ENCODE results near the gene CLDN15.

The CLDN15 gene

DNA sequence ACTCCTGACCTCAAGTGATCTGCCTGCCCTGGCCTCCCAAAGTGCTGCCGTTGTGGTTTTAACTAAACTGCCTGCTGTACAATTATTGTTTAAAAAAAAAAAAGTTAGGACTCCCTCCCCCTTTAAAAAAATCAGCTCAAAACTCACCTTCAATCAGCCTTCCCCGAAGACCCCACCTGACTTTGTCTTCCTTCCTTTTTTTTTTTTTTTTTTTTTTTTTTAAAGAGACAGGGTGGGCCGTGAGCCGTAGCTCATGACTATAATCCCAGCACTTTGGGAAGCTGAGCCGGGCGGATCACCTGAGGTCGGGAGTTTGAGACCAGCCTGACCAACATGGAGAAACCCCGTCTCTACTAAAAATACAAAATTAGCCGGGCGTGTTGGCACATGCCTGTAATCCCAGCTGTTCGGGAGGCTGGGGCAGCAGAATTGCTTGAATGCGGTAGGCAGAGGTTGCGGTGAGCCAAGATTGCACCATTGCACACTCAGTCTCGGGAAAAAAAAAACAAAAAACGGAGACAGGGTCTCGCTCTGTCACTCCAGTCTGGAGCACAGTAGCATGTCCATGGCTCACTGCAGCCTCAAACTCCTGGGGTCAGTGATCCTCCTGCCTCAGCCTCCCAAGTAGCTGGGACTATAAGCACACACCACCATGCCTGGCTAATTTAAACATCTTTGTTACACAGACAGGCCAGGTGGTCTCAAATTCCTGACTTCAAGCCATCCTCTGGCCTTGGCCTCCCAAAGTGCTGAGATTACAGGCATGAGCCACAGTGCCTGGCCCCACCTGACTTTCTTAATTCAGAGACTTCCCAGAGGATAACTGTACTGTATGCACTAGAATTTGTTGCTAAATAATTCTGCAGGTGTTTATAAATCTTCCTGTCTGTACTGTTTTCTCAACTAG, 4.1 kb upstream of the CLDN15 start:
- no peak for TF ChIP-seq CTCF (IDR thresholded peaks at IDR 0.05; ENCODE audit: low read depth, low read length, missing control alignments)
- in situ Hi-C loops (cut with HindIII; ENCODE audit: low sequenced_read_pairs): no loop called here
- no peak for DNase-seq (ENCODE audit: low read depth)
- H3K4me3 ChIP-seq (ENCODE audit: low read depth, low read length): no peak overlapping the region

- no peak for DNase-seq (ENCODE audit: low read depth)
- TF ChIP-seq CTCF (IDR thresholded peaks at IDR 0.05; ENCODE audit: low read depth, low read length, missing control alignments): no peak
- H3K4me3 ChIP-seq (ENCODE audit: low read depth, low read length): no peak overlapping the region
- in situ Hi-C loops (cut with HindIII; ENCODE audit: low sequenced_read_pairs): no loop called here
Observed at GRCh38 chr7:101241015-101241363, 3.4 kb upstream of the CLDN15 start.

- no peak for TF ChIP-seq CTCF (IDR thresholded peaks at IDR 0.05; ENCODE audit: low read depth, low read length, missing control alignments)
- DNase-seq (ENCODE audit: low read depth): no peak
- no peak overlapping the region for H3K4me3 ChIP-seq (ENCODE audit: low read depth, low read length)
- in situ Hi-C loops (cut with HindIII; ENCODE audit: low sequenced_read_pairs): no loop called here
Observed at GRCh38 chr7:101240226-101241014, 2.8 kb upstream of the CLDN15 start.

GRCh38 chr7:101239951-101240220, 2.3 kb upstream of the CLDN15 start:
- in situ Hi-C loops (cut with HindIII; ENCODE audit: low sequenced_read_pairs): no loop called here
- no peak for TF ChIP-seq CTCF (IDR thresholded peaks at IDR 0.05; ENCODE audit: low read depth, low read length, missing control alignments)
- no peak overlapping the region for H3K4me3 ChIP-seq (ENCODE audit: low read depth, low read length)

GRCh38 chr7:101239191-101239950, 1.8 kb upstream of the CLDN15 start:
- no peak for TF ChIP-seq CTCF (IDR thresholded peaks at IDR 0.05; ENCODE audit: low read depth, low read length, missing control alignments)
- in situ Hi-C loops (cut with HindIII; ENCODE audit: low sequenced_read_pairs): no loop called here
- no peak for DNase-seq (ENCODE audit: low read depth)
- H3K4me3 ChIP-seq (ENCODE audit: low read depth, low read length): no peak overlapping the region

More at GRCh38 chr7:101239951-101240220, 2.3 kb upstream of the CLDN15 start:
- no peak for DNase-seq (ENCODE audit: low read depth)

Measured in astrocyte of the cerebellum (primary cell).